ENCODE data around the gene ICAM3. TPM values are rescaled to one million over a fixed set of nuclear protein-coding genes. Genes with fewer than 3 reads are reported as not detected.

The ICAM3 gene
- total RNA-seq, 3 donors from 2014 or later, result 5.9 to 10.1 (median 7.9) TPM

- H3K27me3 ChIP-seq, result no peaks in the 10 kb centered on the region
- TF ChIP-seq POLR2A (IDR thresholded peaks at IDR 0.05) (no peak), CTCF (IDR thresholded peaks at IDR 0.05) (no peak), POLR2AphosphoS5 (IDR thresholded peaks at IDR 0.05) (no peak)
- H3K27ac ChIP-seq, result no peak overlapping the region
- peaks cover 12% of the 10 kb centered on the region for H3K36me3 ChIP-seq
- H3K4me3 ChIP-seq, result no peak overlapping the region
- H3K4me1 ChIP-seq, result no peaks in the 10 kb centered on the region
- no peak for DNase-seq (ENCODE audit: low spot score in 2 of 2)
- H3K9me3 ChIP-seq, result no peaks in the 10 kb centered on the region
- intact Hi-C loops (cut with DNase I; ENCODE audit: low total_unique reads), result no loop called here
Measured at GRCh38 chr19:10317045-10317856, 22.2 kb downstream of the ICAM3 start.

GRCh38 chr19:10316229-10317044 is 23.0 kb downstream of the ICAM3 start:
- Histone ChIP-seq H3K27ac (peak overlapping the region; percentile 54 to 72), H3K4me1 (no peaks in the 10 kb centered on the region), H3K36me3 (peaks cover 10% of the 10 kb centered on the region), H3K4me3 (peak overlapping the region in 2 of 3 donors; percentile 86 to 95), H3K27me3 (no peaks in the 10 kb centered on the region), H3K9me3 (no peaks in the 10 kb centered on the region)
- no peak for DNase-seq (ENCODE audit: low spot score in 2 of 2)
- TF ChIP-seq CTCF (IDR thresholded peaks at IDR 0.05) (no peak), POLR2AphosphoS5 (IDR thresholded peaks at IDR 0.05) (no peak), POLR2A (IDR thresholded peaks at IDR 0.05) (no peak)
- intact Hi-C loops (cut with DNase I; ENCODE audit: low total_unique reads), result no loop called here

GRCh38 chr19:10315335-10316214 is 23.8 kb downstream of the ICAM3 start, which contains the start of gene FDX2:
TSS of gene FDX2 (minus strand) at chr19:10316015. CDS start at chr19:10315996, 19 bp downstream.
- Histone ChIP-seq H3K27me3 (no peaks in the 10 kb centered on the region), H3K27ac (peak within 1 kb of the TSS; percentile 54 to 72), H3K9me3 (no peaks in the 10 kb centered on the region), H3K4me1 (no peaks in the 10 kb centered on the region), H3K4me3 (peak within 1 kb of the TSS; percentile 75 to 95 (median 86)), H3K36me3 (peaks cover 1% of the 10 kb centered on the region)
- DNase-seq (ENCODE audit: low spot score in 2 of 2), result peak; percentile 73 to 82
- intact Hi-C loops (cut with DNase I; ENCODE audit: low total_unique reads), result no loop called here
- TF ChIP-seq POLR2A (IDR thresholded peaks at IDR 0.05), result no peak
- TF ChIP-seq CTCF (IDR thresholded peaks at IDR 0.05), result no peak
- no peak for TF ChIP-seq POLR2AphosphoS5 (IDR thresholded peaks at IDR 0.05)

- no peaks in the 10 kb centered on the region for H3K27me3 ChIP-seq
- no peak for TF ChIP-seq CTCF (IDR thresholded peaks at IDR 0.05)
- TF ChIP-seq POLR2AphosphoS5 (IDR thresholded peaks at IDR 0.05), result no peak
- TF ChIP-seq POLR2A (IDR thresholded peaks at IDR 0.05), result no peak
- H3K4me1 ChIP-seq, result no peaks in the 10 kb centered on the region
- intact Hi-C loops (cut with DNase I; ENCODE audit: low total_unique reads), result no loop called here
- no peak within 1 kb of the TSS for H3K27ac ChIP-seq
- H3K36me3 ChIP-seq, result no peaks in the 10 kb centered on the region
- DNase-seq (ENCODE audit: low spot score in 2 of 2), result no peak
- no peak within 1 kb of the TSS for H3K4me3 ChIP-seq
- H3K9me3 ChIP-seq, result no peaks in the 10 kb centered on the region
Measured at GRCh38 chr19:10309423-10309822, 30.0 kb downstream of the ICAM3 start, which contains the start of gene ZGLP1. TSS of gene ZGLP1 (minus strand) at chr19:10309815.

All from breast epithelium (tissue), 4 donors.